ENCODE data around the gene INPP5D. TPM values are rescaled to one million over a fixed set of nuclear protein-coding genes. Genes with fewer than 3 reads are reported as not detected.
"Not testable (repeated sequence)": the region's sequence is repeated elsewhere in the genome, so short reads cannot be mapped to it uniquely, and the experiment has no call there.

Gene INPP5D
- total RNA-seq, 1 donor from 2014 or later: 0.28 TPM

GRCh38 chr2:233186851-233187250, 126.7 kb downstream of the INPP5D start:
- H3K27ac Mint-ChIP-seq (ENCODE audit: unreplicated experiment): no peak overlapping the region

GRCh38 chr2:233189025-233189424, 128.9 kb downstream of the INPP5D start:
- Mint-ChIP-seq H3K9me3 (no peaks in the 10 kb centered on the region), H3K27me3 (ENCODE audit: low read depth) (no peaks in the 10 kb centered on the region), H3K4me1 (peaks cover 12% of the 10 kb centered on the region), H3K36me3 (ENCODE audit: low read depth) (no peaks in the 10 kb centered on the region), H3K4me3 (no peak overlapping the region), H3K27ac (ENCODE audit: unreplicated experiment) (peak overlapping the region; percentile 35)
- DNase-seq (ENCODE audit: low read depth, low spot score): no peak
- no peak for TF ChIP-seq CTCF (conservative IDR thresholded peaks at IDR 0.05)

More at GRCh38 chr2:233186851-233187250, 126.7 kb downstream of the INPP5D start:
- Mint-ChIP-seq H3K4me1 (peaks cover 12% of the 10 kb centered on the region), H3K9me3 (no peaks in the 10 kb centered on the region), H3K36me3 (ENCODE audit: low read depth) (no peaks in the 10 kb centered on the region), H3K4me3 (no peak overlapping the region), H3K27me3 (ENCODE audit: low read depth) (peaks cover 3% of the 10 kb centered on the region)
- TF ChIP-seq CTCF (conservative IDR thresholded peaks at IDR 0.05): no peak
- no peak for DNase-seq (ENCODE audit: low read depth, low spot score)

GRCh38 chr2:233191016-233191415, 130.9 kb downstream of the INPP5D start:
- DNase-seq (ENCODE audit: low read depth, low spot score); H3K4me3 Mint-ChIP-seq; H3K4me1 Mint-ChIP-seq; H3K36me3 Mint-ChIP-seq (ENCODE audit: low read depth); H3K27me3 Mint-ChIP-seq (ENCODE audit: low read depth); H3K27ac Mint-ChIP-seq (ENCODE audit: unreplicated experiment); H3K9me3 Mint-ChIP-seq: not testable (repeated sequence)

- DNase-seq (ENCODE audit: low read depth, low spot score): no peak
- TF ChIP-seq CTCF (conservative IDR thresholded peaks at IDR 0.05): no peak
- no peaks in the 10 kb centered on the region for H3K4me1 Mint-ChIP-seq
- no peaks in the 10 kb centered on the region for H3K27me3 Mint-ChIP-seq (ENCODE audit: low read depth)
- H3K36me3 Mint-ChIP-seq (ENCODE audit: low read depth): no peaks in the 10 kb centered on the region
- H3K27ac Mint-ChIP-seq (ENCODE audit: unreplicated experiment): no peak overlapping the region
- H3K4me3 Mint-ChIP-seq: no peak overlapping the region
- no peaks in the 10 kb centered on the region for H3K9me3 Mint-ChIP-seq
Observed at GRCh38 chr2:233193738-233194137, 133.6 kb downstream of the INPP5D start.

GRCh38 chr2:233195027-233195426, 134.9 kb downstream of the INPP5D start:
- Mint-ChIP-seq H3K27ac (ENCODE audit: unreplicated experiment) (no peak overlapping the region), H3K9me3 (no peaks in the 10 kb centered on the region), H3K4me1 (no peaks in the 10 kb centered on the region), H3K4me3 (no peak overlapping the region), H3K36me3 (ENCODE audit: low read depth) (no peaks in the 10 kb centered on the region), H3K27me3 (ENCODE audit: low read depth) (no peaks in the 10 kb centered on the region)
- no peak for DNase-seq (ENCODE audit: low read depth, low spot score)
- TF ChIP-seq CTCF (conservative IDR thresholded peaks at IDR 0.05): no peak

GRCh38 chr2:233197022-233197421, 136.9 kb downstream of the INPP5D start:
- TF ChIP-seq CTCF (conservative IDR thresholded peaks at IDR 0.05): no peak
- no peak for DNase-seq (ENCODE audit: low read depth, low spot score)
- H3K4me1 Mint-ChIP-seq: no peaks in the 10 kb centered on the region
- no peaks in the 10 kb centered on the region for H3K27me3 Mint-ChIP-seq (ENCODE audit: low read depth)
- no peaks in the 10 kb centered on the region for H3K9me3 Mint-ChIP-seq
- peak overlapping the region; percentile 95 for H3K27ac Mint-ChIP-seq (ENCODE audit: unreplicated experiment)
- no peak overlapping the region for H3K4me3 Mint-ChIP-seq
- no peaks in the 10 kb centered on the region for H3K36me3 Mint-ChIP-seq (ENCODE audit: low read depth)

Data from neural crest cell (in vitro differentiated cells).